Stimulated activated naive B cell treated with anti-CD40 and anti-IgM and Interleukin-4, amounts not matched to agents 10 μg/mL and 1 μg/mL and 100 μg/mL, for 72 hours (primary cell): ENCODE measurements around the gene IKBKE.

Experiments used
- ATAC-seq, 2 donors: fragments of 150-1000 bp; cut with Tn5 transposase; replicated peaks; 2 replicates each; pipeline ENCODE4 v1.10.0; 2021; ENCODE audit warnings: moderate library complexity in 1 of 2
- DNase-seq: peaks from one replicate; pipeline ENCODE4 v3.0.0; 2021
- H3K27ac Mint-ChIP-seq: one replicate; pipeline ENCODE4 v1.8.0; 2022; ENCODE audit warnings: mild to moderate bottlenecking, mixed read lengths
- H3K27me3 Mint-ChIP-seq, 2 donors: one replicate each; pipeline ENCODE4 v1.8.0; 2022; ENCODE audit warnings: mixed read lengths in 2 of 2
- H3K36me3 Mint-ChIP-seq, 2 donors: one replicate each; pipeline ENCODE4 v1.8.0; 2022; ENCODE audit warnings: mixed read lengths in 2 of 2, mild to moderate bottlenecking in 1 of 2
- H3K4me1 Mint-ChIP-seq, 2 donors: one replicate each; pipeline ENCODE4 v1.8.0; 2022; ENCODE audit warnings: mixed read lengths in 2 of 2, mild to moderate bottlenecking in 1 of 2
- H3K4me3 Mint-ChIP-seq, 2 donors: one replicate each; pipeline ENCODE4 v1.8.0; 2022; ENCODE audit warnings: mild to moderate bottlenecking in 2 of 2, mixed read lengths in 2 of 2, moderate library complexity in 1 of 2
- H3K9me3 Mint-ChIP-seq, 2 donors: one replicate each; pipeline ENCODE4 v1.8.0; 2022; ENCODE audit warnings: mixed read lengths in 2 of 2, mild to moderate bottlenecking in 1 of 2

The IKBKE gene

GRCh38 chr1:206446688-206447421 lies 23.4 kb upstream of the IKBKE start:
- Mint-ChIP-seq H3K27ac (no peak overlapping the region), H3K36me3 (peaks cover 39 to 63% of the 10 kb centered on the region in 2 donors), H3K4me1 (no peaks in the 10 kb centered on the region)

GRCh38 chr1:206447422-206447765 lies 22.9 kb upstream of the IKBKE start:
- no peaks in the 10 kb centered on the region for H3K4me1 Mint-ChIP-seq
- H3K27me3 Mint-ChIP-seq: no peaks in the 10 kb centered on the region
- no peak overlapping the region for H3K4me3 Mint-ChIP-seq
- H3K27ac Mint-ChIP-seq: no peak overlapping the region
- H3K9me3 Mint-ChIP-seq: no peaks in the 10 kb centered on the region
- peaks cover 41 to 63% of the 10 kb centered on the region in 2 donors for H3K36me3 Mint-ChIP-seq
- ATAC-seq (no peak), DNase-seq (no peak)

More at GRCh38 chr1:206446688-206447421, 23.4 kb upstream of the IKBKE start:
- ATAC-seq (no peak), DNase-seq (no peak)
- Mint-ChIP-seq H3K27me3 (no peaks in the 10 kb centered on the region), H3K9me3 (no peaks in the 10 kb centered on the region), H3K4me3 (no peak overlapping the region)

- DNase-seq: no peak
- no peaks in the 10 kb centered on the region for H3K9me3 Mint-ChIP-seq
- H3K27me3 Mint-ChIP-seq: no peaks in the 10 kb centered on the region
- peaks cover 41 to 63% of the 10 kb centered on the region in 2 donors for H3K36me3 Mint-ChIP-seq
- no peak overlapping the region for H3K27ac Mint-ChIP-seq
- no peak for ATAC-seq
- H3K4me3 Mint-ChIP-seq: no peak overlapping the region
- H3K4me1 Mint-ChIP-seq: no peaks in the 10 kb centered on the region
Measured at GRCh38 chr1:206447792-206448191, 22.5 kb upstream of the IKBKE start.

GRCh38 chr1:206448471-206448870 lies 21.8 kb upstream of the IKBKE start:
- no peaks in the 10 kb centered on the region for H3K27me3 Mint-ChIP-seq
- ATAC-seq (no peak), DNase-seq (no peak)
- no peak overlapping the region for H3K27ac Mint-ChIP-seq
- peaks cover 39 to 59% of the 10 kb centered on the region in 2 donors for H3K36me3 Mint-ChIP-seq
- no peak overlapping the region for H3K4me3 Mint-ChIP-seq
- no peaks in the 10 kb centered on the region for H3K4me1 Mint-ChIP-seq
- no peaks in the 10 kb centered on the region for H3K9me3 Mint-ChIP-seq

GRCh38 chr1:206449565-206449964 lies 20.7 kb upstream of the IKBKE start:
- ATAC-seq: no peak
- no peaks in the 10 kb centered on the region for H3K27me3 Mint-ChIP-seq
- DNase-seq: no peak
- no peaks in the 10 kb centered on the region for H3K9me3 Mint-ChIP-seq
- no peak overlapping the region for H3K4me3 Mint-ChIP-seq
- H3K36me3 Mint-ChIP-seq: peaks cover 41 to 61% of the 10 kb centered on the region in 2 donors
- no peak overlapping the region for H3K27ac Mint-ChIP-seq
- no peaks in the 10 kb centered on the region for H3K4me1 Mint-ChIP-seq

GRCh38 chr1:206450281-206450680 lies 20.0 kb upstream of the IKBKE start:
- DNase-seq: no peak
- no peak overlapping the region for H3K4me3 Mint-ChIP-seq
- H3K36me3 Mint-ChIP-seq: peaks cover 42 to 61% of the 10 kb centered on the region in 2 donors
- no peak overlapping the region for H3K27ac Mint-ChIP-seq
- no peaks in the 10 kb centered on the region for H3K9me3 Mint-ChIP-seq
- no peaks in the 10 kb centered on the region for H3K27me3 Mint-ChIP-seq
- no peak for ATAC-seq
- no peaks in the 10 kb centered on the region for H3K4me1 Mint-ChIP-seq

GRCh38 chr1:206451134-206451686 lies 19.1 kb upstream of the IKBKE start:
- Mint-ChIP-seq H3K27ac (no peak overlapping the region), H3K4me3 (no peak overlapping the region), H3K36me3 (peaks cover 47 to 60% of the 10 kb centered on the region in 2 donors), H3K9me3 (no peaks in the 10 kb centered on the region), H3K4me1 (peaks cover 4 to 8% of the 10 kb centered on the region in 2 donors), H3K27me3 (no peaks in the 10 kb centered on the region)
- ATAC-seq (no peak), DNase-seq (no peak)

- no peak for ATAC-seq
- Mint-ChIP-seq H3K4me3 (no peak overlapping the region), H3K4me1 (peaks cover 7 to 16% of the 10 kb centered on the region in 2 donors), H3K27me3 (no peaks in the 10 kb centered on the region), H3K9me3 (no peaks in the 10 kb centered on the region), H3K27ac (no peak overlapping the region), H3K36me3 (peaks cover 51 to 57% of the 10 kb centered on the region in 2 donors)
- no peak for DNase-seq
Measured at GRCh38 chr1:206453111-206453510, 17.2 kb upstream of the IKBKE start.

- H3K27me3 Mint-ChIP-seq: no peaks in the 10 kb centered on the region
- no peak overlapping the region for H3K4me3 Mint-ChIP-seq
- no peak overlapping the region for H3K27ac Mint-ChIP-seq
- no peak for ATAC-seq
- no peak for DNase-seq
- peaks cover 7 to 16% of the 10 kb centered on the region in 2 donors for H3K4me1 Mint-ChIP-seq
- no peaks in the 10 kb centered on the region for H3K9me3 Mint-ChIP-seq
- H3K36me3 Mint-ChIP-seq: peaks cover 47 to 55% of the 10 kb centered on the region in 2 donors
Measured at GRCh38 chr1:206455289-206455665, 15.0 kb upstream of the IKBKE start.

GRCh38 chr1:206455666-206456344 lies 14.5 kb upstream of the IKBKE start:
- Mint-ChIP-seq H3K4me1 (peaks cover 7 to 16% of the 10 kb centered on the region in 2 donors), H3K4me3 (no peak overlapping the region), H3K27me3 (no peaks in the 10 kb centered on the region), H3K27ac (peak overlapping the region; percentile 20), H3K9me3 (no peaks in the 10 kb centered on the region), H3K36me3 (peaks cover 43 to 54% of the 10 kb centered on the region in 2 donors)
- no peak for ATAC-seq
- DNase-seq: no peak

GRCh38 chr1:206456577-206457370 lies 13.5 kb upstream of the IKBKE start:
- ATAC-seq (no peak), DNase-seq (no peak)
- Mint-ChIP-seq H3K27ac (no peak overlapping the region), H3K27me3 (no peaks in the 10 kb centered on the region), H3K36me3 (peaks cover 46 to 58% of the 10 kb centered on the region in 2 donors), H3K4me3 (no peak overlapping the region), H3K9me3 (no peaks in the 10 kb centered on the region), H3K4me1 (peaks cover 10 to 16% of the 10 kb centered on the region in 2 donors)

- DNase-seq (no peak), ATAC-seq (no peak)
- no peaks in the 10 kb centered on the region for H3K9me3 Mint-ChIP-seq
- no peaks in the 10 kb centered on the region for H3K27me3 Mint-ChIP-seq
- no peak overlapping the region for H3K4me3 Mint-ChIP-seq
- peaks cover 13 to 16% of the 10 kb centered on the region in 2 donors for H3K4me1 Mint-ChIP-seq
- H3K36me3 Mint-ChIP-seq: peaks cover 44 to 58% of the 10 kb centered on the region in 2 donors
- no peak overlapping the region for H3K27ac Mint-ChIP-seq
Measured at GRCh38 chr1:206457408-206458120, 12.7 kb upstream of the IKBKE start.

- Mint-ChIP-seq H3K4me1 (peaks cover 15 to 19% of the 10 kb centered on the region in 2 donors), H3K9me3 (no peaks in the 10 kb centered on the region), H3K36me3 (peaks cover 40 to 58% of the 10 kb centered on the region in 2 donors), H3K4me3 (no peak overlapping the region), H3K27me3 (no peaks in the 10 kb centered on the region), H3K27ac (peak overlapping the region; percentile 15)
- DNase-seq (no peak), ATAC-seq (no peak)
Measured at GRCh38 chr1:206459703-206460102, 10.6 kb upstream of the IKBKE start.
